SU-DHL-6 (cell line): ENCODE measurements around the gene ZGPAT.
A peak's percentile ranks its signal among the peaks of the same experiment; 100 is the strongest.

ENCODE experiments used
- H2AFZ ChIP-seq: fragments of 200-600 bp; sonication (generic); 2 replicates; pipeline ENCODE4 v1.6.1; 2014; ENCODE audit warnings: low read depth, mild to moderate bottlenecking, moderate library complexity, mixed read lengths, antibody characterized with exemption, low read length; ENCODE audit not compliant: severe bottlenecking
- H3F3A ChIP-seq: fragments of 200-600 bp; shearing (Covaris generic); 2 replicates; pipeline ENCODE4 v1.6.0; 2016; ENCODE audit warnings: antibody characterized with exemption, mild to moderate bottlenecking; ENCODE audit not compliant: insufficient read depth
- H3K27ac ChIP-seq: fragments of 200-600 bp; sonication (generic); 2 replicates; pipeline ENCODE4 v1.5.1; 2016; ENCODE audit warnings: low read depth, mild to moderate bottlenecking, low read length, moderate library complexity, mixed read lengths
- H3K27me3 ChIP-seq: fragments of 200-600 bp; sonication (generic), shearing (Covaris generic); 2 replicates; pipeline ENCODE4 v1.6.0; 2014; ENCODE audit warnings: mild to moderate bottlenecking, low read length
- H3K36me3 ChIP-seq: fragments of 200-600 bp; sonication (generic); 2 replicates; pipeline ENCODE4 v1.6.1; 2014; ENCODE audit warnings: mild to moderate bottlenecking, low read length, mixed read lengths
- H3K4me2 ChIP-seq: fragments of 300-600, 200-600 bp; shearing (Covaris generic), sonication (generic); 2 replicates; pipeline ENCODE4 v1.6.0; 2014; ENCODE audit warnings: low read length, low read depth, mild to moderate bottlenecking; ENCODE audit not compliant: poor library complexity, severe bottlenecking
- H3K4me3 ChIP-seq: fragments of 200-600 bp; sonication (generic); 2 replicates; pipeline ENCODE4 v1.5.1; 2014; ENCODE audit warnings: antibody characterized with exemption, low read length, mild to moderate bottlenecking, mixed read lengths; ENCODE audit not compliant: insufficient read depth, poor library complexity, severe bottlenecking
- H3K79me2 ChIP-seq: fragments of 200-600 bp; sonication (generic); 2 replicates; pipeline ENCODE4 v1.6.1; 2014; ENCODE audit warnings: mild to moderate bottlenecking, low read length, moderate library complexity; ENCODE audit not compliant: insufficient read depth
- H3K9ac ChIP-seq: fragments of 200-600 bp; sonication (generic); 2 replicates; pipeline ENCODE4 v1.7.0; 2014; ENCODE audit warnings: mild to moderate bottlenecking, low read length
- H3K9me2 ChIP-seq: fragments of 200-600 bp; sonication (generic); replicated peaks from 2 replicates; pipeline ENCODE4 v1.6.1; 2014; ENCODE audit warnings: low read length; ENCODE audit not compliant: insufficient read depth
- H3K9me3 ChIP-seq: fragments of 200-600 bp; sonication (generic); 2 replicates; pipeline ENCODE4 v1.6.1; 2014; ENCODE audit warnings: low read length, mixed read lengths; ENCODE audit not compliant: insufficient read depth
- H4K20me1 ChIP-seq: fragments of 200-600 bp; sonication (generic); 2 replicates; pipeline ENCODE4 v1.6.1; 2014; ENCODE audit warnings: low read depth, mild to moderate bottlenecking, antibody characterized with exemption, low read length, moderate library complexity, mixed read lengths
- CTCF ChIP-seq: fragments of 200-600 bp; sonication (generic); IDR thresholded peaks from one replicate; pipeline ENCODE4 v1.5.1; 2017; ENCODE audit warnings: antibody characterized with exemption, mild to moderate bottlenecking, low read length, moderate library complexity; ENCODE audit not compliant: insufficient read depth, poor library complexity, severe bottlenecking
- EZH2phosphoT487 ChIP-seq: fragments of 200-600 bp; sonication (generic), shearing (Covaris generic); conservative IDR thresholded peaks from 2 replicates; pipeline ENCODE4 v1.6.1; 2018; ENCODE audit warnings: mild to moderate bottlenecking, antibody characterized with exemption, low read length, moderate library complexity, mixed read lengths

ZGPAT gene

GRCh38 chr20:63744158-63744557 lies 36.3 kb downstream of the ZGPAT start:
- H4K20me1 ChIP-seq = no peaks in the 10 kb centered on the region
- H3K9ac ChIP-seq = no peak overlapping the region
- no peak overlapping the region for H3K4me2 ChIP-seq
- H3K9me3 ChIP-seq = no peaks in the 10 kb centered on the region
- H2AFZ ChIP-seq = no peak overlapping the region
- no peaks in the 10 kb centered on the region for H3K9me2 ChIP-seq
- no peaks in the 10 kb centered on the region for H3K36me3 ChIP-seq
- H3F3A ChIP-seq = peaks cover 14% of the 10 kb centered on the region; the same call in 1 of the 2 replicates
- 0 out of 2 replicates have a peak overlapping the region, but pooled peaks have one; percentile 25 for H3K27ac ChIP-seq
- no peaks in the 10 kb centered on the region for H3K27me3 ChIP-seq
- no peak overlapping the region for H3K4me3 ChIP-seq
- H3K79me2 ChIP-seq = no peaks in the 10 kb centered on the region
- no peak for TF ChIP-seq EZH2phosphoT487
- TF ChIP-seq CTCF = no peak

GRCh38 chr20:63744574-63745423 lies 37.0 kb downstream of the ZGPAT start:
- Histone ChIP-seq H2AFZ (no peak overlapping the region), H3K9ac (no peak overlapping the region), H3K36me3 (no peaks in the 10 kb centered on the region), H3K27ac (no peak overlapping the region), H4K20me1 (no peaks in the 10 kb centered on the region), H3K9me3 (no peaks in the 10 kb centered on the region), H3F3A (peaks cover 14% of the 10 kb centered on the region; the same call in 1 of the 2 replicates), H3K4me2 (no peak overlapping the region), H3K79me2 (no peaks in the 10 kb centered on the region), H3K9me2 (no peaks in the 10 kb centered on the region), H3K27me3 (no peaks in the 10 kb centered on the region), H3K4me3 (no peak overlapping the region)
- TF ChIP-seq CTCF (no peak), EZH2phosphoT487 (no peak)

GRCh38 chr20:63745424-63745805 lies 37.6 kb downstream of the ZGPAT start:
- TF ChIP-seq EZH2phosphoT487 (no peak), CTCF (no peak)

More at GRCh38 chr20:63745424-63745805, 37.6 kb downstream of the ZGPAT start:
- H3K27me3 ChIP-seq = no peaks in the 10 kb centered on the region
- no peak overlapping the region for H2AFZ ChIP-seq
- no peak overlapping the region for H3K4me2 ChIP-seq
- no peaks in the 10 kb centered on the region for H3K9me2 ChIP-seq
- no peak overlapping the region for H3K27ac ChIP-seq
- no peaks in the 10 kb centered on the region for H3K79me2 ChIP-seq
- no peak overlapping the region for H3K9ac ChIP-seq
- no peaks in the 10 kb centered on the region for H4K20me1 ChIP-seq
- H3K9me3 ChIP-seq = no peaks in the 10 kb centered on the region
- no peaks in the 10 kb centered on the region for H3K36me3 ChIP-seq
- H3K4me3 ChIP-seq = no peak overlapping the region
- peaks cover 14% of the 10 kb centered on the region; the same call in 1 of the 2 replicates for H3F3A ChIP-seq
